ENCODE results near the gene WBP2.

WBP2 gene

DNA sequence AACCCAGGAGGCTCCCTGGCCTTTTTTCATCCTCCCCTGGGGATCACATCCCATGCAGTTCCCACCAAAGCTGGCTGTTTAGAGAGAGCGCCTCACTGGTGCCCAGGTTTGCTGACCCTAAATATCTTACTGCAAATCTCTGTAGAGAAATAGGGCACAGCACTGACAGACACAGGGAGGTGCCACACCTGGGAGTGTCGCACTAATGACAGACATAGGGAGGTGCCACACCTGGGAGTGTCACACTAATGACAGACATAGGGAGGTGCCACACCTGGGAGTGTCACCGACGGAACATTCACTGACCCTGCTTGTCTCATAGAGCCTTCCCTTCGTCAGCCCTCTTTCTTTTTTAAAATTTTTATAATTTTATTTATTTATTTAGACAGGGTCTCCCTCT, 44.9 kb downstream of the WBP2 start:
- no peak overlapping the region for H3K4me3 ChIP-seq (ENCODE audit: low read depth in 1 of 2, low read length in 2 of 2)
- DNase-seq (no peak), ATAC-seq (ENCODE audit: insufficient read depth, low read depth) (no peak; the same call in 2 of the 3 replicates)
- peaks cover 32% of the 10 kb centered on the region for H4K20me1 ChIP-seq (ENCODE audit: insufficient read depth, low read length)
- no peaks in the 10 kb centered on the region for H3K9me3 ChIP-seq (ENCODE audit: insufficient read depth, low read length, severe bottlenecking)
- H3K36me3 ChIP-seq (ENCODE audit: insufficient read depth, low read length), result peaks cover 74% of the 10 kb centered on the region
- no peak overlapping the region for H2AFZ ChIP-seq (ENCODE audit: low read depth, low read length)
- peaks cover 37% of the 10 kb centered on the region for H3K79me2 ChIP-seq (ENCODE audit: insufficient read depth, low read length)
- no peak for TF ChIP-seq EZH2 (IDR thresholded peaks at IDR 0.05; ENCODE audit: borderline replicate concordance, low read depth, low read length, severe bottlenecking)
- TF ChIP-seq, protein P1, sequence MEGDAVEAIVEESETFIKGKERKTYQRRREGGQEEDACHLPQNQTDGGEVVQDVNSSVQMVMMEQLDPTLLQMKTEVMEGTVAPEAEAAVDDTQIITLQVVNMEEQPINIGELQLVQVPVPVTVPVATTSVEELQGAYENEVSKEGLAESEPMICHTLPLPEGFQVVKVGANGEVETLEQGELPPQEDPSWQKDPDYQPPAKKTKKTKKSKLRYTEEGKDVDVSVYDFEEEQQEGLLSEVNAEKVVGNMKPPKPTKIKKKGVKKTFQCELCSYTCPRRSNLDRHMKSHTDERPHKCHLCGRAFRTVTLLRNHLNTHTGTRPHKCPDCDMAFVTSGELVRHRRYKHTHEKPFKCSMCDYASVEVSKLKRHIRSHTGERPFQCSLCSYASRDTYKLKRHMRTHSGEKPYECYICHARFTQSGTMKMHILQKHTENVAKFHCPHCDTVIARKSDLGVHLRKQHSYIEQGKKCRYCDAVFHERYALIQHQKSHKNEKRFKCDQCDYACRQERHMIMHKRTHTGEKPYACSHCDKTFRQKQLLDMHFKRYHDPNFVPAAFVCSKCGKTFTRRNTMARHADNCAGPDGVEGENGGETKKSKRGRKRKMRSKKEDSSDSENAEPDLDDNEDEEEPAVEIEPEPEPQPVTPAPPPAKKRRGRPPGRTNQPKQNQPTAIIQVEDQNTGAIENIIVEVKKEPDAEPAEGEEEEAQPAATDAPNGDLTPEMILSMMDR (IDR thresholded peaks at IDR 0.05; ENCODE audit: borderline replicate concordance, extremely low read depth, low read length, poor library complexity, severe bottlenecking), result no peak
- no peaks in the 10 kb centered on the region for H3K4me1 ChIP-seq (ENCODE audit: insufficient read depth, low read length)
- H3K9ac ChIP-seq (ENCODE audit: low read depth, low read length), result no peak overlapping the region
- H3K27me3 ChIP-seq (ENCODE audit: insufficient read depth, low read length, poor library complexity), result no peaks in the 10 kb centered on the region
- H3K4me2 ChIP-seq (ENCODE audit: insufficient read depth, low read length), result no peak overlapping the region
- H3K27ac ChIP-seq (ENCODE audit: low read length), result no peak overlapping the region

DNA sequence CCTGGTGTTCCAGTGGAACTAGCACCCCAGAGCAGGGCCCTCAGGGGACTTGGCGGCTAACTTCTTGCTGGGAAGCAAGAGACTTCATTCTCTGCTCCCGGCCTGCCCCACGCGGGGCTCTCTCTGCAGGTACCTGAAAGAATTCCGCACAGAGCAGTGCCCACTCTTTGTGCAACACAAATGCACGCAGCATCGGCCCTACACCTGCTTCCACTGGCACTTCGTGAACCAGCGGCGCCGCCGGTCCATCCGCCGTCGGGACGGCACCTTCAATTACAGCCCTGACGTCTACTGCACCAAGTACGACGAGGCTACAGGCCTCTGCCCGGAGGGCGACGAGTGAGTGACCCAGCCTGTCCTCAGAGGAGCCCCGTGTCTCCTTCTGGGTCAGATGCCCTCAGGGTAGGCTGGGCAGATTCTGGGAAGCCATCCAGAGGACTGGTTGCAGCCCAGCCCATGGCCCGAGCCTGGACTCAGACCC, 45.5 kb downstream of the WBP2 start:
- H4K20me1 ChIP-seq (ENCODE audit: insufficient read depth, low read length), result peaks cover 32% of the 10 kb centered on the region
- ATAC-seq (ENCODE audit: insufficient read depth, low read depth), result no peak
- H3K9ac ChIP-seq (ENCODE audit: low read depth, low read length), result no peak overlapping the region
- H3K27me3 ChIP-seq (ENCODE audit: insufficient read depth, low read length, poor library complexity), result no peaks in the 10 kb centered on the region
- no peak overlapping the region for H3K4me2 ChIP-seq (ENCODE audit: insufficient read depth, low read length)
- no peak overlapping the region for H3K4me3 ChIP-seq (ENCODE audit: low read depth in 1 of 2, low read length in 2 of 2)
- H3K4me1 ChIP-seq (ENCODE audit: insufficient read depth, low read length), result no peaks in the 10 kb centered on the region
- no peak overlapping the region for H2AFZ ChIP-seq (ENCODE audit: low read depth, low read length)
- no peak for TF ChIP-seq EZH2 (IDR thresholded peaks at IDR 0.05; ENCODE audit: borderline replicate concordance, low read depth, low read length, severe bottlenecking)
- TF ChIP-seq, protein P1 (IDR thresholded peaks at IDR 0.05; ENCODE audit: borderline replicate concordance, extremely low read depth, low read length, poor library complexity, severe bottlenecking), result no peak
- H3K9me3 ChIP-seq (ENCODE audit: insufficient read depth, low read length, severe bottlenecking), result no peaks in the 10 kb centered on the region
- peaks cover 39% of the 10 kb centered on the region for H3K79me2 ChIP-seq (ENCODE audit: insufficient read depth, low read length)
- DNase-seq, result no peak
- H3K27ac ChIP-seq (ENCODE audit: low read length), result no peak overlapping the region
- peaks cover 68% of the 10 kb centered on the region for H3K36me3 ChIP-seq (ENCODE audit: insufficient read depth, low read length)

DNA sequence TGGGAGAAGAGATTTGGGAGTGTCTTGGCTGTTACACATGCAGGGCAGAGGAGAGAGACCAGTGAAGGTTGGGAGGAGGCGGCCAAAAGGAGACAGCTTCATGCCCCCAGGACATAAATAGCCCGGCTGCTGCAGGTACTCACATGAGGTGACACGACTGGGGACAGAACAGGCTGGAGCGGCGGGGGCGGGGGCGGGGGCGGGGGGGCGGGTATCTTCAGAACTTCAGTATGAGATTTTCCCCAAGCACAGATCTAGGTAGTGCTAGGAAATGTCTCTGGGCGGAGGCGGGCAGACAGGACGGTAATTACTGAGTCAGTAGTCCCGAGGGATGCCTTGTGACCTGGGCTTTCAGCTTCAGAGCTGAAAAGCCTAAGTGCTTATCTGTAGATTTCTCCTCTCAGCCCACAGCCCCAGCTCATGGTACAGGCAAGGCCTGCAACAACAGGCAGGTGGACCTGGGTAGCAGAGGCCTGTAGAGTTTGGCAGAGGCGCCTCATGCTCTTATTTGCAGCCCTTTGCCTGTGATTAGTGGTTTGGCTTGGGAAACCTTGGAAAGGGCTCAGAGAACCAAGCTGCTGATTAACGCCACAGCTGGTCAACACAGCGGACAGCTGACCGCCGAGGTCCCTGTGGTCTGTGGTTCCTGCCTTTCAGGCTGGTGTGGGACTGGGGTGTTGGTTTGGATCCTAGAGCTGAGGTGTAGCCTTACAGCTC, 46.1 kb downstream of the WBP2 start:
- ATAC-seq (ENCODE audit: insufficient read depth, low read depth), result no peak

More for the DNA sequence above, 46.1 kb downstream of the WBP2 start:
- Histone ChIP-seq H3K4me3 (ENCODE audit: low read depth in 1 of 2, low read length in 2 of 2) (no peak overlapping the region), H2AFZ (ENCODE audit: low read depth, low read length) (no peak overlapping the region), H3K36me3 (ENCODE audit: insufficient read depth, low read length) (peaks cover 62% of the 10 kb centered on the region), H4K20me1 (ENCODE audit: insufficient read depth, low read length) (peaks cover 32% of the 10 kb centered on the region), H3K9me3 (ENCODE audit: insufficient read depth, low read length, severe bottlenecking) (no peaks in the 10 kb centered on the region), H3K9ac (ENCODE audit: low read depth, low read length) (no peak overlapping the region), H3K4me1 (ENCODE audit: insufficient read depth, low read length) (no peaks in the 10 kb centered on the region), H3K79me2 (ENCODE audit: insufficient read depth, low read length) (peaks cover 43% of the 10 kb centered on the region), H3K27me3 (ENCODE audit: insufficient read depth, low read length, poor library complexity) (no peaks in the 10 kb centered on the region), H3K4me2 (ENCODE audit: insufficient read depth, low read length) (no peak overlapping the region), H3K27ac (ENCODE audit: low read length) (no peak overlapping the region)
- no peak for DNase-seq
- TF ChIP-seq, protein P1 (IDR thresholded peaks at IDR 0.05; ENCODE audit: borderline replicate concordance, extremely low read depth, low read length, poor library complexity, severe bottlenecking), result no peak
- TF ChIP-seq EZH2 (IDR thresholded peaks at IDR 0.05; ENCODE audit: borderline replicate concordance, low read depth, low read length, severe bottlenecking), result no peak
